CD14-positive monocyte (primary cell): Measurements from ENCODE around the gene CARD9. TPM values are rescaled to one million over a fixed set of nuclear protein-coding genes. Genes with fewer than 3 reads are reported as not detected.

ENCODE experiments used
- DNase-seq, 3 donors: peaks; one replicate each; pipeline ENCODE4 v3.0.0-alpha.2; 2011 to 2022
- H2AFZ ChIP-seq: 2 replicates; pipeline ENCODE4 v1.6.0; 2012; ENCODE audit warnings: mild to moderate bottlenecking, low read depth, low read length, inconsistent platforms; ENCODE audit not compliant: insufficient read depth, poor library complexity, severe bottlenecking
- H3K27ac ChIP-seq, 2 donors: 1 replicate in 1 of 2; 2 replicates in 1 of 2; pipeline ENCODE4 v1.5.1; 2012 to 2013; ENCODE audit warnings: low read length in 2 of 2, control low read depth in 1 of 2, inconsistent platforms in 1 of 2, low read depth in 1 of 2, mild to moderate bottlenecking in 1 of 2
- H3K27me3 ChIP-seq, 2 donors: one replicate each; pipeline versions ENCODE4 v1.6.0 to v1.6.1; 2011 to 2013; ENCODE audit warnings: low read length in 2 of 2; ENCODE audit not compliant: control insufficient read depth in 2 of 2, insufficient read depth in 2 of 2
- H3K36me3 ChIP-seq, 2 donors: replicated peaks in 1 of 2; 1 replicate in 1 of 2; 2 replicates in 1 of 2; pipeline versions ENCODE4 v1.5.1 to v1.6.1; 2012 to 2013; ENCODE audit warnings: low read length in 2 of 2, control low read depth in 1 of 2, inconsistent platforms in 1 of 2, mild to moderate bottlenecking in 1 of 2; ENCODE audit not compliant: insufficient read depth in 2 of 2, control insufficient read depth in 1 of 2
- H3K4me1 ChIP-seq, 2 donors: 1 replicate in 1 of 2; 2 replicates in 1 of 2; pipeline versions ENCODE4 v1.5.1 to v1.6.1; 2012 to 2013; ENCODE audit warnings: low read length in 2 of 2, control low read depth in 1 of 2, inconsistent platforms in 1 of 2, mild to moderate bottlenecking in 1 of 2, moderate library complexity in 1 of 2; ENCODE audit not compliant: insufficient read depth in 2 of 2, control insufficient read depth in 1 of 2
- H3K4me2 ChIP-seq: replicated peaks from 2 replicates; pipeline ENCODE3; 2012; ENCODE audit warnings: low read length, moderate library complexity, mild to moderate bottlenecking; ENCODE audit not compliant: poor library complexity, severe bottlenecking; ENCODE audit errors: extremely low read depth
- H3K4me3 ChIP-seq, 3 experiments: fragments of 200-600 bp in 1 of 3; sonication (generic) in 1 of 3; replicated peaks in 1 of 3; 1 replicate in 2 of 3; 2 replicates in 1 of 3; pipeline ENCODE4 v1.5.1; 2011 to 2013; ENCODE audit warnings: low read length in 3 of 3, mild to moderate bottlenecking in 3 of 3, control low read depth in 2 of 3, low read depth in 2 of 3, inconsistent platforms in 1 of 3, moderate library complexity in 1 of 3
- H3K79me2 ChIP-seq: 2 replicates; pipeline ENCODE4 v1.6.0; 2012; ENCODE audit warnings: mild to moderate bottlenecking, control low read depth, inconsistent platforms, low read length, moderate library complexity; ENCODE audit not compliant: insufficient read depth
- H3K9ac ChIP-seq: 2 replicates; pipeline ENCODE4 v1.6.0; 2017; ENCODE audit warnings: low read length, mild to moderate bottlenecking; ENCODE audit not compliant: insufficient read depth, poor library complexity, severe bottlenecking
- H3K9me3 ChIP-seq, 2 donors: replicated peaks in 1 of 2; 1 replicate in 1 of 2; 2 replicates in 1 of 2; pipeline versions ENCODE4 v1.5.1 to v1.6.1; 2012 to 2013; ENCODE audit warnings: low read length in 2 of 2, control low read depth in 1 of 2; ENCODE audit not compliant: control insufficient read depth in 1 of 2, insufficient read depth in 1 of 2
- H4K20me1 ChIP-seq: 2 replicates; pipeline ENCODE4 v1.6.0; 2012; ENCODE audit warnings: mild to moderate bottlenecking, low read length, control low read depth, moderate library complexity; ENCODE audit not compliant: insufficient read depth
- H3K27ac Mint-ChIP-seq, 7 donors: one replicate each; pipeline ENCODE4 v1.8.0; 2020; ENCODE audit warnings: mild to moderate bottlenecking in 7 of 7, mixed read lengths in 7 of 7, moderate library complexity in 6 of 7, inconsistent platforms in 2 of 7
- H3K27me3 Mint-ChIP-seq, 3 donors: one replicate each; pipeline ENCODE4 v1.8.0; 2021 to 2022; ENCODE audit warnings: low read depth in 3 of 3, mild to moderate bottlenecking in 3 of 3, mixed read lengths in 3 of 3, moderate library complexity in 3 of 3, inconsistent platforms in 1 of 3
- H3K36me3 Mint-ChIP-seq, 2 donors: one replicate each; pipeline ENCODE4 v1.8.0; 2020; ENCODE audit warnings: mixed read lengths in 2 of 2, inconsistent platforms in 1 of 2, mild to moderate bottlenecking in 1 of 2
- H3K4me1 Mint-ChIP-seq: one replicate; pipeline ENCODE4 v1.8.0; 2020; ENCODE audit warnings: mild to moderate bottlenecking, mixed read lengths
- H3K4me3 Mint-ChIP-seq, 2 donors: one replicate each; pipeline ENCODE4 v1.8.0; 2020; ENCODE audit warnings: mild to moderate bottlenecking in 2 of 2, mixed read lengths in 2 of 2, moderate library complexity in 1 of 2
- H3K9me3 Mint-ChIP-seq, 7 donors: one replicate each; pipeline ENCODE4 v1.8.0; 2020 to 2022; ENCODE audit warnings: mixed read lengths in 7 of 7, mild to moderate bottlenecking in 6 of 7, moderate library complexity in 6 of 7, inconsistent platforms in 2 of 7
- WGBS: methylation state at CpG from one replicate; pipeline ENCODE4 v1.1.5; 2013; ENCODE audit warnings: missing lambda C conversion rate; ENCODE audit not compliant: insufficient coverage; 5-methylcytosine and 5-hydroxymethylcytosine counted together
- intact Hi-C, 2 donors: fragments of 100-400 bp; cut with micrococcal nuclease; formaldehyde crosslinking; loops; one replicate each; pipeline versions ENCODE4 v1.15.0 to v1.15.1; 2023
- polyA plus RNA-seq, 3 donors: library from polyadenylated mRNA; depleted of rRNA in 1 of 3; unstranded in 2 of 3; stranded (reverse) in 1 of 3; fragments of 300-500 nt in 2 of 3; fragments of >200 nt in 1 of 3; fragmentation: Illumina TruSeq in 2 of 3; gene quantifications; 1 replicate in 2 of 3; 2 replicates in 1 of 3; pipeline ENCODE4 v1.2.3, GENCODE V29; 2012 to 2021
- TF ChIP-seq, protein P1 (sequence below): fragments of 200-600 bp; IDR thresholded peaks from one replicate; pipeline ENCODE4 v1.8.0; 2022; ENCODE audit warnings: antibody characterized with exemption, mild to moderate bottlenecking

Gene CARD9
- polyA plus RNA-seq, 3 donors = 34.3 to 108 (median 41.4) TPM

DNA sequence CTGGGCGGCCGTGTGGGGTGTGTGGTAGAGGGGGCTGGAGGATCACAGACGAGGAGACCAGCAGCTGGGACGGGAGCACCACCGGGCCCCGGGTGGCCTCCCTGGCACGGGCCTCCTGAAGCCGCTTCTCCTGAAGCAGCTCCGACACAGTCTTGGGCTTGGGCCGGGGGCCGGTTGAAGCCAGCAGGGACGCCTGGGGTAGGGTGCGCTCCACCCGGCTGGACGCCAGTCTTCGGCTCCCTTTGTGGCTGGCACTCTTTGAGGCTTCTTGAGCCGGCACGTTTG, 5.5 kb upstream of the CARD9 start:
- H3K4me3 ChIP-seq = no peak overlapping the region
- H2AFZ ChIP-seq = no peak overlapping the region
- H3K36me3 Mint-ChIP-seq = peaks cover 23 to 50% of the 10 kb centered on the region in 2 donors
- H3K4me2 ChIP-seq = no peak overlapping the region
- peaks cover 13% of the 10 kb centered on the region for H3K4me1 Mint-ChIP-seq
- WGBS = 96% methylated on average over 15 of the region's 18 CpGs
- H3K27ac ChIP-seq = no peak overlapping the region
- TF ChIP-seq, protein P1, sequence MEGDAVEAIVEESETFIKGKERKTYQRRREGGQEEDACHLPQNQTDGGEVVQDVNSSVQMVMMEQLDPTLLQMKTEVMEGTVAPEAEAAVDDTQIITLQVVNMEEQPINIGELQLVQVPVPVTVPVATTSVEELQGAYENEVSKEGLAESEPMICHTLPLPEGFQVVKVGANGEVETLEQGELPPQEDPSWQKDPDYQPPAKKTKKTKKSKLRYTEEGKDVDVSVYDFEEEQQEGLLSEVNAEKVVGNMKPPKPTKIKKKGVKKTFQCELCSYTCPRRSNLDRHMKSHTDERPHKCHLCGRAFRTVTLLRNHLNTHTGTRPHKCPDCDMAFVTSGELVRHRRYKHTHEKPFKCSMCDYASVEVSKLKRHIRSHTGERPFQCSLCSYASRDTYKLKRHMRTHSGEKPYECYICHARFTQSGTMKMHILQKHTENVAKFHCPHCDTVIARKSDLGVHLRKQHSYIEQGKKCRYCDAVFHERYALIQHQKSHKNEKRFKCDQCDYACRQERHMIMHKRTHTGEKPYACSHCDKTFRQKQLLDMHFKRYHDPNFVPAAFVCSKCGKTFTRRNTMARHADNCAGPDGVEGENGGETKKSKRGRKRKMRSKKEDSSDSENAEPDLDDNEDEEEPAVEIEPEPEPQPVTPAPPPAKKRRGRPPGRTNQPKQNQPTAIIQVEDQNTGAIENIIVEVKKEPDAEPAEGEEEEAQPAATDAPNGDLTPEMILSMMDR = no peak
- H3K36me3 ChIP-seq = peaks cover 50 to 60% of the 10 kb centered on the region in 2 donors
- no peaks in the 10 kb centered on the region for H3K79me2 ChIP-seq
- no peaks in the 10 kb centered on the region for H3K9me3 Mint-ChIP-seq
- H3K9me3 ChIP-seq = no peaks in the 10 kb centered on the region
- no peaks in the 10 kb centered on the region for H3K27me3 Mint-ChIP-seq
- no peaks in the 10 kb centered on the region for H4K20me1 ChIP-seq
- intact Hi-C loops = no loop called here
- no peaks in the 10 kb centered on the region for H3K27me3 ChIP-seq
- no peak overlapping the region for H3K27ac Mint-ChIP-seq
- H3K4me1 ChIP-seq = peaks cover 20 to 23% of the 10 kb centered on the region in 2 donors
- no peak overlapping the region for H3K4me3 Mint-ChIP-seq
- DNase-seq = no peak
- H3K9ac ChIP-seq = no peak overlapping the region

DNA sequence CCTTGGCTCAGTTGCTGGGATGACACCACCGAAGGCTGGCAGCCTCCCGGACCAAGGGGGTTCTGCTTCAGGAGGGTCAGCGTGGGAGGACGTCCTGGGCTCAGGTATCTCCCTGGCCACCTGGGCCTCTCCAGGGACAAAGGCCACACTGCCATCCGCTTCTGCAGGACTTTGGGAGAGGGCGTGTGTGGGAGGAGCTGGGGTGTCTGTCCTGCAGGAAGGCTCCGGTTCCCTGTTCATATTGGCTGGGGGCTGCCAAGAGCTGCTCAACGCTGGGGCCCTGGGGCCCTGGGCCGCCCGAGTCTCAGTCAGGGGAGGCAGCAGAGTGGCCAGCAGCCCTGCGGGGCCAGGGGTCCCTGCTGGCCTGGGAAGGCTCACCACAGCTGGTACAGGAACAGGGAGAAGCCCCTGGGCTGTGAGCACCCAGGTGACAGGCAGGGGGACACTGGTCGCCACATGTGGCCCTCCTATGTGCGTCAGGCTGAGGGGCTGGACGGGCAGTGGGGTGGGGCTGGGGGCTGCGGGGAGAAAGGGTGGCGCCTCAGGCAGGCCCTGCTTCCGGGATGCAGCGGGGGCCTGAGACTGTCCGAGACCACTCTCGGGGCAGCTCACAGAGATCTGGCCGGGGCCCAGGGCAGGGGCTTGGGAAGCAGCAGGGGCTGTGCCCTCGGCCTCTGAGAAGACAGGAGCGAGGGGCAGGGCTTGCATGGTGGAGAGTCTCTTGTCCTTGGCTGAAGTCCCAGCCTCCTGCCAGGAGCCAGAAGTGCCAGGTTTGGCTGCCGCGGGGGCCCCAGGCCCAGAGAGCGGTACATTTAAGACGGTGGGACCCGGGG, 4.9 kb upstream of the CARD9 start:
- H3K36me3 Mint-ChIP-seq = peaks cover 18 to 44% of the 10 kb centered on the region in 2 donors
- peaks cover 16% of the 10 kb centered on the region for H3K4me1 Mint-ChIP-seq
- H3K27me3 Mint-ChIP-seq = no peaks in the 10 kb centered on the region
- DNase-seq = no peak
- no peaks in the 10 kb centered on the region for H4K20me1 ChIP-seq
- peaks cover under 1% of the 10 kb centered on the region for H3K79me2 ChIP-seq
- H3K4me2 ChIP-seq = no peak overlapping the region
- 97% methylated on average over 23 of the region's 28 CpGs for whole genome bisulfite sequencing
- intact Hi-C loops = no loop called here
- TF ChIP-seq, protein P1 = no peak
- H2AFZ ChIP-seq = no peak overlapping the region
- H3K9me3 Mint-ChIP-seq = no peaks in the 10 kb centered on the region
- no peak overlapping the region for H3K27ac ChIP-seq
- H3K27ac Mint-ChIP-seq = no peak overlapping the region
- no peaks in the 10 kb centered on the region for H3K27me3 ChIP-seq
- peaks cover 24 to 29% of the 10 kb centered on the region in 2 donors for H3K4me1 ChIP-seq
- peaks cover 44 to 54% of the 10 kb centered on the region in 2 donors for H3K36me3 ChIP-seq
- H3K9me3 ChIP-seq = no peaks in the 10 kb centered on the region
- H3K4me3 Mint-ChIP-seq = no peak overlapping the region
- H3K4me3 ChIP-seq = no peak overlapping the region
- no peak overlapping the region for H3K9ac ChIP-seq
